ENCODE results near the gene COX14. TPM values are rescaled to one million over a fixed set of nuclear protein-coding genes. Genes with fewer than 3 reads are reported as not detected.

The COX14 gene
- total and polyA plus RNA-seq, 10 of the 15 experiments (the other 5 are each of a cell fraction or from before 2014, with no cell fraction given): 44.6 to 361 (median 120) TPM

- TF ChIP-seq ZBTB11 (CRISPR knock-in tag; IDR thresholded peaks at IDR 0.05) (peak; percentile 51), SMARCA5 (IDR thresholded peaks at IDR 0.05) (peak; percentile 96), SUPT20H (IDR thresholded peaks at IDR 0.05; ENCODE audit: borderline replicate concordance, control insufficient read depth, low read depth, low read length) (no peak), NBN (IDR thresholded peaks at IDR 0.05) (0 out of 2 replicates have a peak, but pooled peaks have one; percentile 48), HCFC1 (IDR thresholded peaks at IDR 0.05; ENCODE audit: low read length) (peak; percentile 65; the same call in 1 of the 2 replicates), EGR1 (IDR thresholded peaks at IDR 0.05; ENCODE audit: borderline replicate concordance in 1 of 2, low read depth in 2 of 2, low read length in 2 of 2) (peak in 1 of 2 experiments; percentile 87; a peak in 2 of 3 replicates), ZBTB33 (IDR thresholded peaks at IDR 0.05) (no peak), IKZF2 (IDR thresholded peaks at IDR 0.05) (peak in 1 of 2 experiments; percentile 37; a peak in 2 of 4 replicates), PML (IDR thresholded peaks at IDR 0.05; ENCODE audit: low read length) (no peak), GABPA (IDR thresholded peaks at IDR 0.05; ENCODE audit: low read depth) (peak; percentile 75), TCF3 (IDR thresholded peaks at IDR 0.05; ENCODE audit: borderline replicate concordance, insufficient read depth, low read depth, low read length) (no peak), IKZF1 (conservative IDR thresholded peaks at IDR 0.05) (peak; percentile 76), SKIL (IDR thresholded peaks at IDR 0.05; ENCODE audit: low read depth, poor library complexity, severe bottlenecking) (peak; percentile 27), MEF2B (IDR thresholded peaks at IDR 0.05; ENCODE audit: partially characterized antibody, poor library complexity, severe bottlenecking) (peak; percentile 34), MTA2 (IDR thresholded peaks at IDR 0.05; ENCODE audit: low read depth) (peak; percentile 51), RAD51 (IDR thresholded peaks at IDR 0.05) (0 out of 2 replicates have a peak, but pooled peaks have one; percentile 6), MEF2A (IDR thresholded peaks at IDR 0.05; ENCODE audit: insufficient read depth, low read depth, low read length) (peak; percentile 51; the same call in 1 of the 2 replicates), CREB1 (IDR thresholded peaks at IDR 0.05; ENCODE audit: low read depth) (peak; percentile 52; the same call in 1 of the 2 replicates), FOXM1 (IDR thresholded peaks at IDR 0.05; ENCODE audit: low read depth, low read length) (no peak), RUNX3 (IDR thresholded peaks at IDR 0.05; ENCODE audit: low read length) (peak; percentile 66), WRNIP1 (IDR thresholded peaks at IDR 0.05; ENCODE audit: borderline replicate concordance, low read depth, low read length) (0 out of 2 replicates have a peak, but pooled peaks have one; percentile 44), SIN3A (IDR thresholded peaks at IDR 0.05; ENCODE audit: low read depth, low read length) (peak; percentile 81; the same call in 1 of the 2 replicates), LARP7 (IDR thresholded peaks at IDR 0.05) (peak; percentile 66; the same call in 1 of the 2 replicates), YY1 (IDR thresholded peaks at IDR 0.05; ENCODE audit: low read depth, low read length) (peak; percentile 93)
Observed at GRCh38 chr12:50084775-50085614, 27.0 kb upstream of the COX14 start, which contains the start of gene SMARCD1 (continued).
